HFF-Myc (cell line): ENCODE measurements around the gene CHST12.

Experiments
- DNase-seq: peaks from one replicate; pipeline ENCODE4 v3.0.0-alpha.2; 2011; ENCODE audit warnings: low read depth; ENCODE audit errors: extremely low read depth
- H3K4me3 ChIP-seq: replicated peaks from 2 replicates; pipeline ENCODE4 v1.5.1; 2011; ENCODE audit warnings: low read depth, mild to moderate bottlenecking, control low read depth, low read length
- TF ChIP-seq, protein P1 (sequence below): IDR thresholded peaks from 2 replicates; pipeline ENCODE4 v1.5.1; 2012; ENCODE audit warnings: mild to moderate bottlenecking, low read depth, low read length, control low read depth; ENCODE audit errors: missing control alignments

Gene CHST12

DNA sequence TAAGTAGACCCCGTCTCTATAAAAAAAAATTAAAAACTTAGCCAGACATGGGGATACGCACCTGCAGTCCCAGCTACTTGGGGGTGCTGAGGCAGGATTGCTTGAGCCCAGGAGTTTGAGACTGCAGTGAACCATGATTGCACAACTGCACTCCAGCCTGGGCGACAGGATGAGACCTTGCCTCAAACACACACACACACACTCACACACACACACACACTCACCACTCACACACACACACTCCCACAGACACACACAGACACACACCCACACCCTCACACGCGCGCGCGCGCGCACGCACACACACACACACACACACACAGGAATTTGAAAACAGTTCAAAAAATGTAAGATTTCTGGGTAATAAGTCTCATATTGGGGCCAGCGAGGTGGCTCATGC lies 81.5 kb downstream of the CHST12 start:
- TF ChIP-seq, protein P1, sequence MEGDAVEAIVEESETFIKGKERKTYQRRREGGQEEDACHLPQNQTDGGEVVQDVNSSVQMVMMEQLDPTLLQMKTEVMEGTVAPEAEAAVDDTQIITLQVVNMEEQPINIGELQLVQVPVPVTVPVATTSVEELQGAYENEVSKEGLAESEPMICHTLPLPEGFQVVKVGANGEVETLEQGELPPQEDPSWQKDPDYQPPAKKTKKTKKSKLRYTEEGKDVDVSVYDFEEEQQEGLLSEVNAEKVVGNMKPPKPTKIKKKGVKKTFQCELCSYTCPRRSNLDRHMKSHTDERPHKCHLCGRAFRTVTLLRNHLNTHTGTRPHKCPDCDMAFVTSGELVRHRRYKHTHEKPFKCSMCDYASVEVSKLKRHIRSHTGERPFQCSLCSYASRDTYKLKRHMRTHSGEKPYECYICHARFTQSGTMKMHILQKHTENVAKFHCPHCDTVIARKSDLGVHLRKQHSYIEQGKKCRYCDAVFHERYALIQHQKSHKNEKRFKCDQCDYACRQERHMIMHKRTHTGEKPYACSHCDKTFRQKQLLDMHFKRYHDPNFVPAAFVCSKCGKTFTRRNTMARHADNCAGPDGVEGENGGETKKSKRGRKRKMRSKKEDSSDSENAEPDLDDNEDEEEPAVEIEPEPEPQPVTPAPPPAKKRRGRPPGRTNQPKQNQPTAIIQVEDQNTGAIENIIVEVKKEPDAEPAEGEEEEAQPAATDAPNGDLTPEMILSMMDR: no peak
- no peak overlapping the region for H3K4me3 ChIP-seq
- DNase-seq: no peak

DNA sequence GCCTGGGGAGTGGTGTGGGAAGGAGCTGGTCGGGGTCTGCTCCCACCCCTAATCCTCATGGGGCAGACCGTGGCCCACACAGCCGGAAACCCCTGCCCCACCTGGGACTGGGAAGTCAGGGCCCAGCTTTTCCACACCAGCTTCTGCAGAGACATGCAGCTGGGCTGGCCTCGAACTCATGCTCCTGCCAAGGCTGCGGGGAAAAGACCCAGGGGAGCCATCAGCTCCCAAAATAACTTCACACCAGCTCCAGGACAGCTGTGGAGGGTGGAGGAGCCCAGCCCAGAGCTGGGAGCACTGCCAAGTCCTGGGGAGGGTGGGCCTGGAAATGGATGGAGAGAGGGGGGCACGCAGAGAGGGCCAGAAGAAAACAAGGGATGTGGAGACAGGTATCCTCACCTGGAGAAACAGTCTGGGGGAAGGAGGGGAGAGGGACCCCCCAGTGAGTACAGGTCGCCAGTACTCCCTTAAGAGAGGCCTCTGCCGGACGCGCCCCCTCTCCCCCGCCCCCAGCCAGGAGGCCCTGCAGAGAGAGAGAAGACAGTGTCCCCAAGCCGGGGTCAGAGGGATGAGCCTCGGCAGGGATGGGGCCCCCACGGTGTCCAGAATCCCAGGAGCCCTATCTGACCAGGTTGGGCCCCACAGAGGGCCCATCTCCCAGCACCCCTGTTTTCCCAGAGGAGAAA lies 84.3 kb downstream of the CHST12 start:
- no peak overlapping the region for H3K4me3 ChIP-seq
- TF ChIP-seq, protein P1: no peak
- DNase-seq: no peak

DNA sequence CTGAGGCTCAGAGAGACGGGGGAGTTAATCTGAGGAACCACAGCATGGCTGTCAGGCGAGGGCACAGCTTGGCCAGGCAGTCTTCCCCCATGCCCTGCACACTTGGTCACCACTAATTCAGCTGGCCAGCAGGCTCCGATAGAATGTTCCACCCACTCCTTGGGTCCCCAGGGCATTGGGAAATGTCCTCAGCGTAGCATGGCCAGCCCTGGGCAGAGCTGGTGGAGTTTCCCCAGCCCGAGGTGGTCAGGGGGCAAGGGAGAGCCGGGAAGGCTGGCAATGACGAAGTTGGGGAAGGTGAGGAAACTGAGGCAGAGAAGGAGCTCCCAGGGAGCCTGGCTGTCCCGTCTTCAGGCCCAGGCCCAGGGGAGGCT lies 84.8 kb downstream of the CHST12 start:
- H3K4me3 ChIP-seq: no peak overlapping the region
- DNase-seq: no peak
- TF ChIP-seq, protein P1: no peak

DNA sequence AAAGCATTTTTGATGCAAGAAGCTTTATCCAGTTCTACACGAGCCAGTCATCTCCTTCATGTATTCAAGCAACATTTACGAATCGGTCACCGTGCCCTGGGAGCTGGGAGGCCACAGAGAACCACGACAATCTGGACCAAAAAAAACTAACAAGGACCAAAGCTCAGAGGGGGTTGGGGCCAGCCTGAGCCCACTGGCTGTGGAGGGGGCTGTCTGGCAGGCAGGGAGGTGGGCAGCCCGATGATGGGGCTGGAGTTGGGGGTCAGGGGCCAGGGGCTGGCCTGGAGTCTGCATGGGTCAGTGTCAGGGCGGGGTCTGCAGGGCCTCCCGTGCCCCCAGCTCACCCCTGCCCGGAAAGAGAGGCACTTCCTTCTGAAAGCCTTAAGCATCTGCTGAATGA lies 85.3 kb downstream of the CHST12 start:
- TF ChIP-seq, protein P1: no peak
- no peak overlapping the region for H3K4me3 ChIP-seq
- DNase-seq: no peak

DNA sequence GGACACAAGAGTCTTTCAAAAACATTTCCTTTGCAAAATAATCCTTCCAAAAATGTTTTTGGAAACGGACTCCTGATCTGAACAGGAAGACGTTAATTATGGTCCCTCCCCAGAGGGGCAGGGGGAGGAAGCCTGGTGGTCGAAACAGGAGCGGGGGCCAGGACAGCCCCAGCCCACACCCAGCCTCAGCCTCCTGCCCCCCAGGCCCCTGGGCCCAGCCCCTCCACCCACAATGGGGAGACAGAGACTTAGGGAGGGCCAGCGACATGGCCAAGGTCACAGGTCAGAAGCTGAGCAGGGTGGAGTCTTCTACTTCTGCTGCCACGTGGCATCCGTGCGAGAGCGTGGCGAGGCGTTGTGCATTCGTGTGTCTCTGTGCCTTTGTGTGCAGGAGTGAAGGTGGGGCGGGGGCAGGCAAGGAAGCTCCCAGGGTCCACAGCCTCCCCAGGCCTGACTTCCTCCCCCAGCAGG lies 86.8 kb downstream of the CHST12 start:
- no peak for DNase-seq
- TF ChIP-seq, protein P1: no peak
- H3K4me3 ChIP-seq: no peak overlapping the region

DNA sequence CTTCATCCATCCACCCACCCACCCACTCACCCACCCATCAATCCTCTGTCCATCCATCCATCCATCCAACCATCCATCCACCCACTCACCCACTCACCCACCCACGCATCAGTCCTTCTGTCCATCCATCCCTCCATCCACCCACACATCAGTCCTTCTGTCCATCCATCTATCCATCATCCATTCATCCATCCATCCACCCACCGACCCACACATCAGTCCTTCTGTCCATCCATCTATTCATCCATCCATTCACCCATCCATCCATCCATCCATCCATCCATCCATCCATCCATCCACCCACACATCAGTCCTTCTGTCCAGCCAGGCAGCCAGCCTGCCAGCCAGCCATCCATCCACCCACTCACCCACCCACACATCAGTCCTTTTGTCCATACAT lies 88.6 kb downstream of the CHST12 start:
- TF ChIP-seq, protein P1: no peak
- H3K4me3 ChIP-seq: no peak overlapping the region
- DNase-seq: no peak
